NB4 (cell line): Measurements from ENCODE around the gene LAMTOR3.
A peak's percentile ranks its signal among the peaks of the same experiment; 100 is the strongest.

Experiments
- DNase-seq: peaks from one replicate; pipeline ENCODE4 v3.0.0; 2010; ENCODE audit warnings: low read depth
- H3K4me3 ChIP-seq: one replicate; pipeline ENCODE4 v1.5.1; 2011; ENCODE audit warnings: mild to moderate bottlenecking, low read depth, low read length, moderate library complexity
- MAX ChIP-seq: IDR thresholded peaks from 2 replicates; pipeline ENCODE4 v1.6.1; 2011; ENCODE audit warnings: low read depth, low read length
- MYC ChIP-seq: IDR thresholded peaks from 2 replicates; pipeline ENCODE4 v1.6.1; 2011; ENCODE audit warnings: low read depth, low read length
- POLR2A ChIP-seq: IDR thresholded peaks from 2 replicates; pipeline ENCODE4 v1.6.1; 2011; ENCODE audit warnings: mild to moderate bottlenecking; ENCODE audit not compliant: insufficient read length; ENCODE audit errors: extremely low read depth
- TF ChIP-seq, protein P1 (sequence below): IDR thresholded peaks from one replicate; pipeline ENCODE4 v1.5.1; 2012; ENCODE audit warnings: low read depth, low read length

Gene LAMTOR3

GRCh38 chr4:99894161-99894997 lies at the start of gene LAMTOR3:
TSS of gene LAMTOR3 (minus strand) at chr4:99894427. CDS start at chr4:99893963, 464 bp downstream.
- TF ChIP-seq POLR2A (peak; percentile 49), MAX (peak; percentile 73), MYC (peak; percentile 64; the same call in 1 of the 2 replicates)
- TF ChIP-seq, protein P1, sequence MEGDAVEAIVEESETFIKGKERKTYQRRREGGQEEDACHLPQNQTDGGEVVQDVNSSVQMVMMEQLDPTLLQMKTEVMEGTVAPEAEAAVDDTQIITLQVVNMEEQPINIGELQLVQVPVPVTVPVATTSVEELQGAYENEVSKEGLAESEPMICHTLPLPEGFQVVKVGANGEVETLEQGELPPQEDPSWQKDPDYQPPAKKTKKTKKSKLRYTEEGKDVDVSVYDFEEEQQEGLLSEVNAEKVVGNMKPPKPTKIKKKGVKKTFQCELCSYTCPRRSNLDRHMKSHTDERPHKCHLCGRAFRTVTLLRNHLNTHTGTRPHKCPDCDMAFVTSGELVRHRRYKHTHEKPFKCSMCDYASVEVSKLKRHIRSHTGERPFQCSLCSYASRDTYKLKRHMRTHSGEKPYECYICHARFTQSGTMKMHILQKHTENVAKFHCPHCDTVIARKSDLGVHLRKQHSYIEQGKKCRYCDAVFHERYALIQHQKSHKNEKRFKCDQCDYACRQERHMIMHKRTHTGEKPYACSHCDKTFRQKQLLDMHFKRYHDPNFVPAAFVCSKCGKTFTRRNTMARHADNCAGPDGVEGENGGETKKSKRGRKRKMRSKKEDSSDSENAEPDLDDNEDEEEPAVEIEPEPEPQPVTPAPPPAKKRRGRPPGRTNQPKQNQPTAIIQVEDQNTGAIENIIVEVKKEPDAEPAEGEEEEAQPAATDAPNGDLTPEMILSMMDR: no peak
- peak within 1 kb of the TSS; percentile 87 for H3K4me3 ChIP-seq
- peak; percentile 92 for DNase-seq

DNA sequence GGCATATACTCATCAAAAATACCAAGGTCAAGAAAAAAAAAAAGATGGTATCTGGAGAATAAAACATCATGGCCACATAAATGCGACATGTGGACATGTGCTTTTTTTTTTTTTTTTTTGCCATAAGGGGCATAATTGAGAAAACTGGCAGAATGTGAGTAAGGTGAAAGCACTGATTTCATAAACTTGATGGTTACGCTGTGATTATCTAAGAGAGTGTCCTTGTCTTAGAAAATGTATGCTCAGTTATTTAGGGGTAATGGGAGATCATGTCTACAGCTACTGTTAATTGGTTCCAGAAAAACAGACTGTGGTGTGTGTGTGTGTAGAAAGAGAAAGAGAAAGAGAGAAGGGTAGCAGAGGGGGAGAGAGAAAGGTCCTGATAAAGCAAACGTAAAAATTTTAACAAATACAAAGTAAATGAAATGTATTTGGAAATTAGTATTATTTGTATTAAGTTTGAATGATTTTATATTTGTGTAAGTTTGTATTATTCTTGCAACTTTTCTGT lies 44.1 kb upstream of the LAMTOR3 start:
- DNase-seq: no peak
- H3K4me3 ChIP-seq: no peak overlapping the region
- TF ChIP-seq MAX (no peak), POLR2A (no peak)
- TF ChIP-seq, protein P1: no peak

GRCh38 chr4:99934891-99935290 lies 40.7 kb upstream of the LAMTOR3 start:
- DNase-seq: no peak
- no peak for TF ChIP-seq MAX
- no peak for TF ChIP-seq POLR2A
- TF ChIP-seq MYC: no peak
- TF ChIP-seq, protein P1: no peak
- no peak overlapping the region for H3K4me3 ChIP-seq

DNA sequence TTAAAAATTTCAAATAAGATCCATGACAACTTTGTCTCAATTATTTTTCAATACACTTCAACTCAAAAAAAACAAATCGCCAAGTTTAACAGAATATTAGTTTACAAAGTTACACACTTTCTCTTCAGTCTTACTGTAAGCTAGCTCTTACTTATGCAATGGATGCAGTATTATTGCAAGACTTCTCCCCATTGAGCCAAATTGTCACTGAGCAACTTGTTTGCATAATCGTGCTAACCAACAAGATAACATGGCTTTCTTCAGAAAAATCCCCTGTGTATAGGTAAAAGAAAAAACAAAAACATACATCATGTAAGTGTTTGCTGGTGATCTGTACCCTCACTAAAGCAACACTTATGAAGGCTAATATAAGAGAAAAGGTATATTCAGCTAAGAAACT lies 33.3 kb upstream of the LAMTOR3 start:
- DNase-seq: no peak
- no peak overlapping the region for H3K4me3 ChIP-seq
- TF ChIP-seq POLR2A: no peak
- TF ChIP-seq, protein P1: no peak
- no peak for TF ChIP-seq MAX
- no peak for TF ChIP-seq MYC

DNA sequence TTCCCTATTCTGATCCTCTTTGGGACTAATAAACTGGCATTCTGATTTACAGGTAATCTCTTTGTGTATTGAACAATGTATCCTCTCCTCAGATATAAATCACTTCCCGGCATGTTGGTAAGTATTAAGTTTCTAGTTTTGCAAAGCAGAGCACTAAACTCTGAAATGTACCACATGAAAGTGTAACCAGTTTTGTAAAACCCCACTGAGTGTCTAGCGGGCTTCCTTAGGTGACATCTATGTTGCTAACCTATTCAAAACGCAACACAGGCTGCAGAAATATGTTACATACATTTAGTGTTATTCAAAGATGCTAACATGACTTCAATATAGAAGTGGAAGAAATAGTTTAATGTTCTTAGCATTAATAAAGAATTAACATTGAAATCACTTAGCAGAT lies 26.9 kb upstream of the LAMTOR3 start:
- TF ChIP-seq MAX: no peak
- TF ChIP-seq MYC: no peak
- TF ChIP-seq, protein P1: no peak
- no peak for TF ChIP-seq POLR2A
- DNase-seq: no peak
- no peak overlapping the region for H3K4me3 ChIP-seq
